Measurements from ENCODE around the gene PPFIA4.

The PPFIA4 gene

GRCh38 chr1:203033287-203033686, 7.0 kb downstream of the PPFIA4 start:
- DNase-seq (ENCODE audit: extremely low read depth, insufficient read length): no peak
- Histone ChIP-seq H3K4me3 (replicated peaks; ENCODE audit: low read depth, low read length) (no peak overlapping the region), H3K27me3 (replicated peaks; ENCODE audit: control insufficient read depth, insufficient read depth, low read length) (no peaks in the 10 kb centered on the region; the same call in 1 of the 2 replicates), H3K36me3 (ENCODE audit: control insufficient read depth, insufficient read depth, low read length) (no peaks in the 10 kb centered on the region; the same call in 1 of the 2 replicates)
- TF ChIP-seq, protein P1, sequence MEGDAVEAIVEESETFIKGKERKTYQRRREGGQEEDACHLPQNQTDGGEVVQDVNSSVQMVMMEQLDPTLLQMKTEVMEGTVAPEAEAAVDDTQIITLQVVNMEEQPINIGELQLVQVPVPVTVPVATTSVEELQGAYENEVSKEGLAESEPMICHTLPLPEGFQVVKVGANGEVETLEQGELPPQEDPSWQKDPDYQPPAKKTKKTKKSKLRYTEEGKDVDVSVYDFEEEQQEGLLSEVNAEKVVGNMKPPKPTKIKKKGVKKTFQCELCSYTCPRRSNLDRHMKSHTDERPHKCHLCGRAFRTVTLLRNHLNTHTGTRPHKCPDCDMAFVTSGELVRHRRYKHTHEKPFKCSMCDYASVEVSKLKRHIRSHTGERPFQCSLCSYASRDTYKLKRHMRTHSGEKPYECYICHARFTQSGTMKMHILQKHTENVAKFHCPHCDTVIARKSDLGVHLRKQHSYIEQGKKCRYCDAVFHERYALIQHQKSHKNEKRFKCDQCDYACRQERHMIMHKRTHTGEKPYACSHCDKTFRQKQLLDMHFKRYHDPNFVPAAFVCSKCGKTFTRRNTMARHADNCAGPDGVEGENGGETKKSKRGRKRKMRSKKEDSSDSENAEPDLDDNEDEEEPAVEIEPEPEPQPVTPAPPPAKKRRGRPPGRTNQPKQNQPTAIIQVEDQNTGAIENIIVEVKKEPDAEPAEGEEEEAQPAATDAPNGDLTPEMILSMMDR (IDR thresholded peaks at IDR 0.05; ENCODE audit: insufficient read depth, low read length, poor library complexity, severe bottlenecking): no peak

DNA sequence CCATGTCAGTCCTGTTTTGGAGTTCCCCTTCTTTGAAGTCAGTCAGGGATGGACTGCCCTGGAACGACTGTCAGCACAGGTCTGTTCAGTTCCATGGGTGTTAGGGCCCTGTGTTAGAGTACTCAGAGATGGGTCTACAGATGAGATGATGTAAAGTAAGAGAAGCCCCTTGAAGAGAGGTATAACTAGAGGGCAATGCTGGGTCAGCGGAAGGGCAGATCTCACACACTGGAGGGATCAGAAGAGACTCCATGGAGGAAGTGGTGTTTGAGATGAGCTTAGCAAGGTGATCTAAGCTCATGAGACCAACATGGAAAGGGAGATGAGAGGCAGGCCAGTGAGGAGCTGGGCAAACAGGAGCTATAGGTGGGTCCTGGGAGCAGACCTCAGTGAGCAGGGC, 7.6 kb downstream of the PPFIA4 start:
- Histone ChIP-seq H3K27me3 (replicated peaks; ENCODE audit: control insufficient read depth, insufficient read depth, low read length) (no peaks in the 10 kb centered on the region; the same call in 1 of the 2 replicates), H3K4me3 (replicated peaks; ENCODE audit: low read depth, low read length) (no peak overlapping the region), H3K36me3 (ENCODE audit: control insufficient read depth, insufficient read depth, low read length) (no peaks in the 10 kb centered on the region; the same call in 1 of the 2 replicates)
- no peak for DNase-seq (ENCODE audit: extremely low read depth, insufficient read length)
- TF ChIP-seq, protein P1 (IDR thresholded peaks at IDR 0.05; ENCODE audit: insufficient read depth, low read length, poor library complexity, severe bottlenecking): no peak

DNA sequence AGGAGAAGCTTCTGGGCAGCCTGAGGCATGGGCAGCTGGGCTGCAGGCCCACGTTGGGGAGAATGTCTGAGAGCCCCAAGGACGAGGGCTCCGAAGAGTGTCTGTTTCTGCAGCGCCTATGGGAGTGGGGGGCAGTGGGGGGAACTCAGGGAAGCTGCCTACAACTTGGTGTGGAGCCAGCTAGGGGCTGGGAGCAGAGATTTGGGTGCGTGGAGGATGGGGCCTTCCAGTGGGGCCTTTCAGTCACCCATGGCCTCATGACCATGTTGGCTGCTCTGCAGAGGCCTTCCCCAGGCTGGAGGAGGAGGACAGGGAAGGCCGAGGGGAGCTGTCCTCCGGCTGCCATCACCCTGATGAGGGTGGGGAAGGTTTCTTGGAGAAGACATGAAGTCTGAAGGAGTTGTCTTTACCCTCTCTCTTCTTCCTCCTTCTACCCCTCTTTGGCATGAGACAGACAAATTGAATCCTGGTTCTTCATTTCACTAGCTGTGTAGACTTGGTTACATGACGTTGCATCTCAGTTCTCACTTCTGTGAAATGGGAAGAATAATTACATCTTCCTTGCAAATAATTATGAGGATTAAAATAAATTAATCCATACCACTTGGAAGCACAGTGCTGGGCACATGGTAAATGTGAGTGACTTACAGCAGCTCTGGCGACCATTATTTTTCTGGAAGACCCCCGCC, 8.3 kb downstream of the PPFIA4 start:
- DNase-seq (ENCODE audit: extremely low read depth, insufficient read length): no peak
- H3K4me3 ChIP-seq (replicated peaks; ENCODE audit: low read depth, low read length): no peak overlapping the region
- TF ChIP-seq, protein P1 (IDR thresholded peaks at IDR 0.05; ENCODE audit: insufficient read depth, low read length, poor library complexity, severe bottlenecking): no peak

GRCh38 chr1:203035111-203036000, 9.1 kb downstream of the PPFIA4 start:
- Histone ChIP-seq H3K4me3 (replicated peaks; ENCODE audit: low read depth, low read length) (no peak overlapping the region), H3K36me3 (ENCODE audit: control insufficient read depth, insufficient read depth, low read length) (no peaks in the 10 kb centered on the region; the same call in 1 of the 2 replicates), H3K27me3 (replicated peaks; ENCODE audit: control insufficient read depth, insufficient read depth, low read length) (no peaks in the 10 kb centered on the region)
- no peak for DNase-seq (ENCODE audit: extremely low read depth, insufficient read length)
- TF ChIP-seq, protein P1 (IDR thresholded peaks at IDR 0.05; ENCODE audit: insufficient read depth, low read length, poor library complexity, severe bottlenecking): no peak

More for the DNA sequence above, 8.3 kb downstream of the PPFIA4 start:
- H3K27me3 ChIP-seq (replicated peaks; ENCODE audit: control insufficient read depth, insufficient read depth, low read length): no peaks in the 10 kb centered on the region
- H3K36me3 ChIP-seq (ENCODE audit: control insufficient read depth, insufficient read depth, low read length): no peaks in the 10 kb centered on the region; the same call in 1 of the 2 replicates

- TF ChIP-seq, protein P1 (IDR thresholded peaks at IDR 0.05; ENCODE audit: insufficient read depth, low read length, poor library complexity, severe bottlenecking): no peak
- Histone ChIP-seq H3K27me3 (replicated peaks; ENCODE audit: control insufficient read depth, insufficient read depth, low read length) (no peaks in the 10 kb centered on the region), H3K4me3 (replicated peaks; ENCODE audit: low read depth, low read length) (no peak overlapping the region), H3K36me3 (ENCODE audit: control insufficient read depth, insufficient read depth, low read length) (no peaks in the 10 kb centered on the region; the same call in 1 of the 2 replicates)
- no peak for DNase-seq (ENCODE audit: extremely low read depth, insufficient read length)
Measured at GRCh38 chr1:203036135-203036534, 9.8 kb downstream of the PPFIA4 start.
